Lower leg skin (tissue), 3 donors: ENCODE measurements around the gene PNMA8B.

Experiments used
- CTCF ChIP-seq, 3 donors: fragments of 450-650 bp; IDR thresholded peaks; one replicate each; pipeline ENCODE4 v1.5.1; 2016; ENCODE audit warnings: antibody characterized with exemption in 3 of 3, mild to moderate bottlenecking in 3 of 3, moderate library complexity in 2 of 3
- POLR2A ChIP-seq, 2 donors: fragments of 450-650 bp; IDR thresholded peaks; one replicate each; pipeline ENCODE4 v1.6.1; 2016 to 2017; ENCODE audit warnings: antibody characterized with exemption in 2 of 2, mild to moderate bottlenecking in 1 of 2, moderate library complexity in 1 of 2

- TF ChIP-seq POLR2A (IDR thresholded peaks at IDR 0.05) (no peak), CTCF (IDR thresholded peaks at IDR 0.05) (no peak)
Observed at GRCh38 chr19:46482631-46483030, 13.0 kb downstream of the PNMA8B start.
